ENCODE results near the gene B4GALNT4. TPM values are rescaled to one million over a fixed set of nuclear protein-coding genes. Genes with fewer than 3 reads are reported as not detected.

Gene B4GALNT4
- total RNA-seq, 4 donors from 2014 or later = 7.1 to 22.2 (median 14.1) TPM

- H3K27me3 ChIP-seq = no peaks in the 10 kb centered on the region
- H3K36me3 ChIP-seq = peaks cover 0 to 56% (median 0%) of the 10 kb centered on the region in 3 donors
- H3K27ac ChIP-seq = no peak overlapping the region
- WGBS, 2 donors = 94% methylated on average over 72 to 81 of the region's 87 CpGs
- DNase-seq (ENCODE audit: low spot score in 2 of 2) = no peak
- H3K9me3 ChIP-seq = no peaks in the 10 kb centered on the region
- no peak for TF ChIP-seq EP300 (IDR thresholded peaks at IDR 0.05)
- no peak for TF ChIP-seq POLR2A (IDR thresholded peaks at IDR 0.05)
- TF ChIP-seq CTCF (IDR thresholded peaks at IDR 0.05) = no peak
- H3K4me1 ChIP-seq = no peaks in the 10 kb centered on the region
- H3K4me3 ChIP-seq = no peak overlapping the region
These were observed 10.2 kb downstream of the B4GALNT4 start for GRCh38 chr11:379205-380094.

- Histone ChIP-seq H3K4me3 (no peak overlapping the region), H3K4me1 (no peaks in the 10 kb centered on the region), H3K27me3 (no peaks in the 10 kb centered on the region), H3K36me3 (peaks cover 0 to 56% (median 0%) of the 10 kb centered on the region in 3 donors), H3K9me3 (no peaks in the 10 kb centered on the region), H3K27ac (no peak overlapping the region)
- whole genome bisulfite sequencing, 2 donors = 88 to 96% methylated on average over 26 to 35 of the region's 35 CpGs
- DNase-seq (ENCODE audit: low spot score in 2 of 2) = no peak
- TF ChIP-seq CTCF (IDR thresholded peaks at IDR 0.05) = no peak
- TF ChIP-seq EP300 (IDR thresholded peaks at IDR 0.05) = no peak
- no peak for TF ChIP-seq POLR2A (IDR thresholded peaks at IDR 0.05)
These were observed 10.8 kb downstream of the B4GALNT4 start for GRCh38 chr11:380095-380480.

- no peaks in the 10 kb centered on the region for H3K4me1 ChIP-seq
- no peak overlapping the region for H3K27ac ChIP-seq
- peaks cover 0 to 56% (median 0%) of the 10 kb centered on the region in 3 donors for H3K36me3 ChIP-seq
- TF ChIP-seq EP300 (IDR thresholded peaks at IDR 0.05) (no peak), CTCF (IDR thresholded peaks at IDR 0.05) (no peak), POLR2A (IDR thresholded peaks at IDR 0.05) (no peak)
- no peaks in the 10 kb centered on the region for H3K9me3 ChIP-seq
- no peaks in the 10 kb centered on the region for H3K27me3 ChIP-seq
- no peak overlapping the region for H3K4me3 ChIP-seq
- 89 to 92% methylated on average over 13 to 23 of the region's 23 CpGs for WGBS, 2 donors
- no peak for DNase-seq (ENCODE audit: low spot score in 2 of 2)
These were observed 11.2 kb downstream of the B4GALNT4 start for GRCh38 chr11:380491-380890.

- 89 to 90% methylated on average over 11 to 14 of the region's 14 CpGs for WGBS, 2 donors
- peaks cover 0 to 51% (median 0%) of the 10 kb centered on the region in 3 donors for H3K36me3 ChIP-seq
- DNase-seq (ENCODE audit: low spot score in 2 of 2) = no peak
These were observed 11.7 kb downstream of the B4GALNT4 start for GRCh38 chr11:380996-381395.

More at GRCh38 chr11:380996-381395, 11.7 kb downstream of the B4GALNT4 start:
- H3K4me1 ChIP-seq = no peaks in the 10 kb centered on the region
- no peaks in the 10 kb centered on the region for H3K27me3 ChIP-seq
- no peak overlapping the region for H3K4me3 ChIP-seq
- no peak overlapping the region for H3K27ac ChIP-seq
- TF ChIP-seq EP300 (IDR thresholded peaks at IDR 0.05) (no peak), CTCF (IDR thresholded peaks at IDR 0.05) (no peak), POLR2A (IDR thresholded peaks at IDR 0.05) (no peak)
- peaks cover 0 to 4% (median 0%) of the 10 kb centered on the region in 4 donors for H3K9me3 ChIP-seq

All from tibial nerve (tissue), 4 donors.